RWPE2 (cell line): ENCODE data around the gene NDOR1.

Source experiments
- ATAC-seq: fragments of 200-7000 bp; cut with Tn5 transposase; 3 replicates; pipeline ENCODE4 v1.9.1; 2021; ENCODE audit warnings: low read depth
- DNase-seq: peaks from one replicate; pipeline ENCODE4 v3.0.0-alpha.2; 2020; ENCODE audit warnings: low spot score
- H3K27ac ChIP-seq: fragments of 450-650 bp; 2 replicates; pipeline ENCODE4 v1.5.1; 2017; ENCODE audit warnings: mild to moderate bottlenecking; ENCODE audit not compliant: poor library complexity, severe bottlenecking
- H3K27me3 ChIP-seq: fragments of 250-450 bp; sonication (Bioruptor Pico); 2 replicates; pipeline ENCODE4 v1.5.1; 2021; ENCODE audit warnings: mild to moderate bottlenecking, moderate library complexity; ENCODE audit not compliant: insufficient read depth, poor library complexity, severe bottlenecking
- H3K36me3 ChIP-seq: fragments of 250-450 bp; sonication (Bioruptor Pico); 2 replicates; pipeline ENCODE4 v1.5.1; 2020; ENCODE audit warnings: low read depth, mild to moderate bottlenecking, moderate library complexity
- H3K4me1 ChIP-seq: fragments of 250-450 bp; sonication (Bioruptor Pico); 2 replicates; pipeline ENCODE4 v1.5.1; 2021; ENCODE audit warnings: mild to moderate bottlenecking, moderate library complexity; ENCODE audit not compliant: insufficient read depth, poor library complexity, severe bottlenecking
- H3K4me3 ChIP-seq: fragments of 250-450 bp; sonication (Bioruptor Pico); 2 replicates; pipeline ENCODE4 v1.5.1; 2021; ENCODE audit warnings: mild to moderate bottlenecking, moderate library complexity; ENCODE audit not compliant: severe bottlenecking
- H3K9me3 ChIP-seq: fragments of 250-450 bp; sonication (Bioruptor Pico); 2 replicates; pipeline ENCODE4 v1.5.1; 2021; ENCODE audit warnings: mild to moderate bottlenecking, moderate library complexity; ENCODE audit not compliant: severe bottlenecking
- CTCF ChIP-seq: fragments of 450-650 bp; IDR thresholded peaks from one replicate; pipeline ENCODE4 v1.5.1; 2017; ENCODE audit warnings: mild to moderate bottlenecking, moderate library complexity; ENCODE audit not compliant: poor library complexity, severe bottlenecking

The NDOR1 gene

GRCh38 chr9:137204731-137205125 is 772 bp upstream of the NDOR1 start:
- peaks cover 11% of the 10 kb centered on the region; the same call in 1 of the 2 replicates for H3K36me3 ChIP-seq
- peak overlapping the region; percentile 41 for H3K27ac ChIP-seq
- H3K4me1 ChIP-seq: peaks cover 11% of the 10 kb centered on the region
- no peak for ATAC-seq
- H3K27me3 ChIP-seq: no peaks in the 10 kb centered on the region
- no peaks in the 10 kb centered on the region for H3K9me3 ChIP-seq
- no peak for DNase-seq
- peak overlapping the region; percentile 91 for H3K4me3 ChIP-seq
- no peak for TF ChIP-seq CTCF

- ATAC-seq (no peak), DNase-seq (no peak)
- Histone ChIP-seq H3K4me1 (peaks cover 11% of the 10 kb centered on the region), H3K27ac (no peak overlapping the region), H3K36me3 (peaks cover 15% of the 10 kb centered on the region; the same call in 1 of the 2 replicates), H3K27me3 (no peaks in the 10 kb centered on the region), H3K9me3 (no peaks in the 10 kb centered on the region), H3K4me3 (peak overlapping the region; percentile 91)
- no peak for TF ChIP-seq CTCF
Measured at GRCh38 chr9:137206602-137207001, 1.1 kb downstream of the NDOR1 start.

GRCh38 chr9:137211532-137211931 is 6.0 kb downstream of the NDOR1 start:
- Histone ChIP-seq H3K27ac (no peak overlapping the region), H3K27me3 (no peaks in the 10 kb centered on the region), H3K9me3 (no peaks in the 10 kb centered on the region), H3K4me3 (no peak overlapping the region), H3K4me1 (peaks cover 2% of the 10 kb centered on the region), H3K36me3 (peaks cover 10% of the 10 kb centered on the region; the same call in 1 of the 2 replicates)
- DNase-seq (no peak), ATAC-seq (no peak)
- no peak for TF ChIP-seq CTCF

- no peaks in the 10 kb centered on the region for H3K4me1 ChIP-seq
- H3K27me3 ChIP-seq: no peaks in the 10 kb centered on the region
- DNase-seq (no peak), ATAC-seq (no peak)
- TF ChIP-seq CTCF: no peak
- no peaks in the 10 kb centered on the region for H3K9me3 ChIP-seq
- peaks cover 10% of the 10 kb centered on the region; the same call in 1 of the 2 replicates for H3K36me3 ChIP-seq
- H3K27ac ChIP-seq: no peak overlapping the region
- H3K4me3 ChIP-seq: no peak overlapping the region
Measured at GRCh38 chr9:137212520-137212919, 7.0 kb downstream of the NDOR1 start.

GRCh38 chr9:137213160-137214060 is 7.9 kb downstream of the NDOR1 start:
- ATAC-seq: no peak
- Histone ChIP-seq H3K4me1 (no peaks in the 10 kb centered on the region), H3K36me3 (peaks cover 7% of the 10 kb centered on the region; the same call in 1 of the 2 replicates), H3K4me3 (no peak overlapping the region), H3K27ac (no peak overlapping the region), H3K9me3 (no peaks in the 10 kb centered on the region), H3K27me3 (no peaks in the 10 kb centered on the region)
- TF ChIP-seq CTCF: peak; percentile 20
- no peak for DNase-seq
